D721Med (cell line): ENCODE measurements around the gene WIZ.

Experiments
- DNase-seq: peaks from one replicate; pipeline ENCODE4 v3.0.0; 2011; ENCODE audit warnings: low spot score; ENCODE audit not compliant: insufficient read length
- FAIRE-seq: peaks from 2 replicates; lab custom pipeline; 2011; peaks lifted over from hg19 to GRCh38; lab: Jason Lieb, UNC
- CTCF ChIP-seq: IDR thresholded peaks from 2 replicates; pipeline ENCODE4 v1.5.1; 2012; ENCODE audit warnings: mild to moderate bottlenecking, control low read depth; ENCODE audit not compliant: insufficient read depth; ENCODE audit errors: missing control alignments

The WIZ gene

GRCh38 chr19:15394426-15394825 lies 55.3 kb downstream of the WIZ start:
- no peak for TF ChIP-seq CTCF
- FAIRE-seq: no peak

DNA sequence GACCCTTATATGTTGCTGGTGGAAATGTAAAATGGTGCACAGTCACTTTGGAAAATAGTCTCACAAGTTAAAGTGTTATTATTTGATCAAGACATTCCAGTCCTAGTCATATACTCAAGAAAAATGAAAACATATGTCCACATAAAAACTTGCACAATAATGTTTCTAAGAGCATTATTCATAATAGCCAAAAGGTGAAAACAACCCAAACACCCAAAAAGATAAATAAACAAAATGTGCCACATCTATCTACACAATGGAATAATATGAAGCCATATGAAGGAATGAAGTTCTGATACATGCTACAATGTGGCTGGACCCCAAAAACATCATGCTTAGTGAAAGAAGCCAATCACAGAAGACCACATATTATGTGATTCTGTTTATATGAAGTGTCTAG lies 55.8 kb downstream of the WIZ start:
- TF ChIP-seq CTCF: no peak
- FAIRE-seq: no peak
- no peak for DNase-seq

More at GRCh38 chr19:15394426-15394825, 55.3 kb downstream of the WIZ start:
- no peak for DNase-seq

DNA sequence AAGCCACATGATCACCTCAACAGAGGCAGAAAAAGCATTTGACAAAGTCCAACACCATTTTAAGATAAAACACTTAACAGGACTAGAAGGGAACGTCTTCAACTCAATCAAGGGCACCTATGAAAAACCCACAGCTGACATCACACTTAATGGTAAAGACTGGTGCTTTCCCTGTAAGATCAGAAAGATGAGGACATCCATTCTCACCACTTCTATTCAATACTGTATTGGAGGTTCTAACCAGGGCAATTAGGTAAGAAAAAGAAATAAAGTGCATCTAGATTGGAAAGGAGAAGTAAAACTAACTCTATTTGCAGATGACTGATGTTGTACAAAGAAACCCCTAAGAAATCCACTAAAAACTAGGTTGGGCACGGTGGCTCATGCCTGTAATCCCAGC lies 58.9 kb downstream of the WIZ start:
- DNase-seq: no peak
- FAIRE-seq: no peak
- TF ChIP-seq CTCF: no peak

DNA sequence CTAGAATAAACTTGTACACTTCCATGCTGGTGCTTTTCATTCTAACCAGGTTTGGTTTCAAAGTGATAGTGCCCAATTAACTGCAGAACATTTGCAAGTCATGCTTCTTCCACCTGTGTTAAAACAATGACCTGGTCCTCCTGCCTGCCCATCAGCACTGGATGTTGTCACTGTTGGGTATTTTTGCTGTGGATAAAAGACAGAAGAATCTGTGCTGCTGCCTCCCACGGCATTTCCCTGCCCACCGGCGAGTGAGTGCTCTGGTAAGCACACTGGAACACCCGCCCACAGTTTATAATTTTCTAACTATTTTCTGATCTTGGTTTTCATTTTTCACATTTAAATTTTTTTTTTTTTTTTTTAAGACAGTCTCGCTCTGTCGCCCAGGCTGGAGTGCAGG lies 67.9 kb downstream of the WIZ start:
- DNase-seq (no peak), FAIRE-seq (no peak)
- TF ChIP-seq CTCF: no peak

DNA sequence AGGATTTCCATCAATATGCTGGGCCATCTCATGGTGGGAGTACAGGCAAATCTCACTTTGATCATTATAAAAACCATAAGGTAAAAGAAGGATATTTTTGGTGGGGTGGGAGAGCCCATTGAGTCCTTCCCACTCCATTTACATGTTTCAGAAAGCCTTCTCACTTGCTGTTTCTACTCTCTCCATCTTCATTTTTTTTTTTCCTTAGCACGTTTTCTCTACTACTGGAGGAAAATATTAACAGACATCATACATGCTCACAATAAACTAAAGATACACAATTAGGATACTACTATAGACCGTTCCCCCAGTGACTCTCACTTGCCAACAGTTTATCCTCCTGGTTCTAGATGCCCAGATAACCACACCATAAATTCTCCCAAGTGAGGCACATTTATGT lies 68.3 kb downstream of the WIZ start:
- TF ChIP-seq CTCF: no peak
- no peak for FAIRE-seq

DNA sequence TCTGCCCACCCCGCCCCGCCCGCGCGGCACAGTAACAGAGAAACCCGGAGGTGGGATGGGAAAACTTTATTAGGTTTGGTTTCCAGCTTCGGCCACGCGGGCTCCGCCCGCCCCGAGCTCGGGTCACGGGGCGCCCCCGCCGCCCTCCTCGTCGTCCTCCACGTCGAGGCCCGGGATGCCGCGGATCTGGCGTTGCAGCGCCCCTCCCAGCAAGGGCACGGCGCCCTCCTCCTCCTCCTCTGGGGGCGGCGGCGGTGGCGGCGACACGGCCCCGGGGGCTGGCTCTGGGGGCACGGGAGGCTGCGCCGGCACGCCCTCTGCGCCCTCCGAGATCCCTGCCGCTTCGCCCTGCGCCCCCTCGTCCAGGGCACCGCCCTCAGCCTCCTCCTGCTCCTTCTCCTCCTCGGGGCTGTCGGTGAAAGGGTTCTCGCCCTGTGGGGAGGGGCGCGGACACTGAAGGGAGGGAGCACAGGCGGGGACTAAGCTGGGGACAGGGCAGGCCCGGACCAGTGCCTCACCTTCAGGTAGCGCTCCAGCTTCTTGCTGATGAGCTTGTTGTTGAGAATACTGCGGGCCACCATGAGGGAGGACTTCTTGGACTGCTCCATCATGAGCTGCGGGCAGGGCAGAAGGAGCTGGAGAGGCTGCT lies 69.6 kb downstream of the WIZ start:
- TF ChIP-seq CTCF: no peak
- DNase-seq (no peak), FAIRE-seq (no peak)

More for the DNA sequence above, 68.3 kb downstream of the WIZ start:
- no peak for DNase-seq
